Loucy (cell line): ENCODE data around the gene TLE3.

ENCODE experiments used
- H2AFZ ChIP-seq: fragments of 200-600 bp; sonication (generic); 2 replicates; pipeline ENCODE4 v1.6.0; 2016; ENCODE audit warnings: antibody characterized with exemption, mild to moderate bottlenecking, low read length, moderate library complexity
- H3F3A ChIP-seq: fragments of 200-600 bp; 2 replicates; pipeline ENCODE4 v1.6.0; 2016; ENCODE audit warnings: antibody characterized with exemption, low read depth, mild to moderate bottlenecking
- H3K27me3 ChIP-seq: fragments of 200-600 bp; sonication (generic); 2 replicates; pipeline ENCODE4 v1.6.1; 2014; ENCODE audit warnings: low read length, mild to moderate bottlenecking; ENCODE audit not compliant: insufficient read depth, poor library complexity, severe bottlenecking
- H3K36me3 ChIP-seq: fragments of 200-600 bp; sonication (generic); 2 replicates; pipeline ENCODE4 v1.6.1; 2016; ENCODE audit warnings: low read length; ENCODE audit not compliant: insufficient read depth
- H3K4me1 ChIP-seq: fragments of 200-600 bp; sonication (generic); 2 replicates; pipeline ENCODE4 v1.5.1; 2014; ENCODE audit warnings: low read length, mild to moderate bottlenecking; ENCODE audit not compliant: insufficient read depth, poor library complexity, severe bottlenecking
- H3K4me2 ChIP-seq: fragments of 200-600 bp; sonication (generic); 2 replicates; pipeline ENCODE4 v1.6.0; 2014; ENCODE audit warnings: antibody characterized with exemption, low read length, low read depth, mild to moderate bottlenecking; ENCODE audit not compliant: poor library complexity, severe bottlenecking
- H3K4me3 ChIP-seq: fragments of 200-600 bp; sonication (generic); 2 replicates; pipeline ENCODE4 v1.5.1; 2014; ENCODE audit warnings: low read length, mild to moderate bottlenecking, mixed read lengths; ENCODE audit not compliant: poor library complexity, severe bottlenecking
- H3K79me2 ChIP-seq: fragments of 200-600 bp; sonication (generic); 2 replicates; pipeline ENCODE4 v1.6.1; 2014; ENCODE audit warnings: low read length; ENCODE audit not compliant: insufficient read depth
- H3K9ac ChIP-seq: fragments of 200-600 bp; sonication (generic); 2 replicates; pipeline ENCODE4 v1.6.0; 2014; ENCODE audit warnings: mild to moderate bottlenecking, low read depth, low read length, moderate library complexity; ENCODE audit not compliant: poor library complexity, severe bottlenecking
- H3K9me2 ChIP-seq: fragments of 200-600 bp; sonication (generic); replicated peaks from 2 replicates; pipeline ENCODE4 v1.6.1; 2016; ENCODE audit warnings: low read depth, low read length, mixed read lengths
- H3K9me3 ChIP-seq: fragments of 200-600 bp; sonication (generic); 2 replicates; pipeline ENCODE4 v1.6.1; 2014; ENCODE audit warnings: mild to moderate bottlenecking, antibody characterized with exemption, low read length, low read depth; ENCODE audit not compliant: insufficient read depth
- H4K20me1 ChIP-seq: fragments of 200-600 bp; sonication (generic); 2 replicates; pipeline ENCODE4 v1.6.0; 2014; ENCODE audit warnings: antibody characterized with exemption, low read length, mild to moderate bottlenecking; ENCODE audit not compliant: insufficient read depth, poor library complexity, severe bottlenecking
- CTCF ChIP-seq: fragments of 200-600 bp; sonication (generic); conservative IDR thresholded peaks from 2 replicates; pipeline ENCODE4 v1.5.1; 2014; ENCODE audit warnings: mild to moderate bottlenecking, antibody characterized with exemption, low read length
- EZH2phosphoT487 ChIP-seq: fragments of 200-600 bp; IDR thresholded peaks from 2 replicates; pipeline ENCODE4 v1.6.1; 2018; ENCODE audit warnings: antibody characterized with exemption, mild to moderate bottlenecking, moderate library complexity, borderline replicate concordance

TLE3 gene

GRCh38 chr15:70047386-70048197 lies 50.1 kb downstream of the TLE3 start:
- Histone ChIP-seq H2AFZ (no peak overlapping the region), H3K9me3 (no peaks in the 10 kb centered on the region), H3F3A (no peaks in the 10 kb centered on the region), H3K4me2 (no peak overlapping the region), H3K27me3 (no peaks in the 10 kb centered on the region), H3K9me2 (no peaks in the 10 kb centered on the region), H4K20me1 (no peaks in the 10 kb centered on the region), H3K4me1 (no peaks in the 10 kb centered on the region), H3K9ac (no peak overlapping the region), H3K79me2 (no peaks in the 10 kb centered on the region), H3K36me3 (peaks cover 56% of the 10 kb centered on the region; the same call in 1 of the 2 replicates), H3K4me3 (no peak overlapping the region)
- TF ChIP-seq CTCF = no peak
- TF ChIP-seq EZH2phosphoT487 = no peak

GRCh38 chr15:70046679-70047369 lies 50.9 kb downstream of the TLE3 start:
- H3K9me2 ChIP-seq = no peaks in the 10 kb centered on the region
- no peaks in the 10 kb centered on the region for H3K27me3 ChIP-seq
- H3K9ac ChIP-seq = no peak overlapping the region
- peaks cover 50% of the 10 kb centered on the region; the same call in 1 of the 2 replicates for H3K36me3 ChIP-seq
- H3F3A ChIP-seq = no peaks in the 10 kb centered on the region
- H4K20me1 ChIP-seq = no peaks in the 10 kb centered on the region
- no peak overlapping the region for H2AFZ ChIP-seq
- no peak overlapping the region for H3K4me3 ChIP-seq
- H3K9me3 ChIP-seq = no peaks in the 10 kb centered on the region
- H3K4me2 ChIP-seq = no peak overlapping the region
- H3K4me1 ChIP-seq = no peaks in the 10 kb centered on the region
- H3K79me2 ChIP-seq = no peaks in the 10 kb centered on the region
- TF ChIP-seq CTCF (no peak), EZH2phosphoT487 (no peak)

GRCh38 chr15:70045045-70045444 lies 52.7 kb downstream of the TLE3 start:
- Histone ChIP-seq H3K9ac (no peak overlapping the region), H3K27me3 (no peaks in the 10 kb centered on the region), H3K4me1 (no peaks in the 10 kb centered on the region), H3K9me3 (no peaks in the 10 kb centered on the region), H3K36me3 (peaks cover 32% of the 10 kb centered on the region; the same call in 1 of the 2 replicates), H2AFZ (no peak overlapping the region), H3K79me2 (no peaks in the 10 kb centered on the region), H3K4me3 (no peak overlapping the region), H3K4me2 (no peak overlapping the region), H3F3A (no peaks in the 10 kb centered on the region), H4K20me1 (no peaks in the 10 kb centered on the region), H3K9me2 (no peaks in the 10 kb centered on the region)
- TF ChIP-seq EZH2phosphoT487 (no peak), CTCF (no peak)
